OCI-M2 (cell line): Measurements from ENCODE around the gene TPRX1.
"Not testable (repeated sequence)": the region's sequence is repeated elsewhere in the genome, so short reads cannot be mapped to it uniquely, and the experiment has no call there.

Experiments used
- DNase-seq: peaks from one replicate; lab custom pipeline; 2025; ENCODE audit not compliant: unreplicated experiment; lab: John Stamatoyannopoulos, UW

Gene TPRX1

DNA sequence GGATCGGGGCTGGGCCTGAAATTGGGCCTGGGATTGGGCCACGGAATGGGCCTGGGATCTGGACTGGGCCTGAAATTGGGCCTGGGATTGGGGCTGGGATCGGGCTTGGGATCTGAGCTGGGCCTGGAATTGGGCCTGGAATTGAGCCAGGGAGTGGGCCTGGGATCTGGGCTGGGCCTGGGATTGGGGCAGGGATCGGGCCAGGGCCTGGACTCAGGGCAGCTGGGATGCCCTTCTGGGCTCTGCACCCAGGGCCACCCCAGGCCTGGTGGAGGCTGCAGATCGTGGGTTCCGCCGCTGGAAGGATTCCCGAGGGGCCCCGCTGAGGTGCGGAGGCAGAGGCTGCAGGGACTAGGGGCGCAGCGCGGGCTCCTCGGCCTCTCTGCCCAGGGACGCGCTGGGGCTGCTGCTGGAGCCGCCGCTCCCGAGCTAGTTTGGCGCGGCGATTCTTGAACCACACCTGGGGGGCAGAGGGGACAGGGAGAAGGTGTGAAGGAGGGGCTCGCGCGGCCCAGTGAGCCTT is 1.8 kb downstream of the TPRX1 start:
- no peak for DNase-seq

DNA sequence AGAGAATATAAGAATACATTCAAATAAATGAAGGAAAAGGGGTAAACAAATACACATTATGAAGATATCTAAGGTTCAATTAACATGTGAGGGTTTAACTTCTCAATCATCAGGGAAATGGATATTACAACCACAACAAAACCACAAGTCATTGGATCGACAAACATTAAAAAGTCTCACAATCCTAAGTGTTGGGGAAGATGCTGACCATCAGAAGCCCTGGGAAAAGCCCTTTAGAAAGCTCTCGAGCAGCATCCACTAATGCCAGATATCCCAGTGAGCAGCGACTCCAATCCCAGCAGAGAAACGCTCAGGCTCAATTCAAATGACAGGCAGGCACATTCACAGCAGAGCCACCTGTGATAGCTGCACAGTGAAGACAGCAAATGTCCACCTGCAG is 3.1 kb downstream of the TPRX1 start:
- no peak for DNase-seq

DNA sequence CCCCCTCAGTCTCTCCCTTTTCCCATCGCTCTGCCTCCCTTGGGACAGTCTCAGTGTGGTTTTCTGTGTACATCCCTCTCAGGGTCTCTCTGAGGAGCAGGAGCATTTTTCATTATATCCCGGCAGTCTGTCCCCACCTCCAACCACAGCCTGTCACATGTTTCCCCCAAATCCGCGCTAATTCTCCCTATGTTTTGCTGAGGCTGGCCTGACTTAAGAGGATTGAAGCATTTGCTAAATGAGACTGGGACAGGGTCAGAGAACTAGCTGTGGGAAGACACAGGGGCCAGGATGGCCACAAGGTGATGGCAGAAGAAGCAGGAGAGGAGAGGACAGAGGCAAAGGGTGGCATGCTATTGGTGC is 5.5 kb downstream of the TPRX1 start:
- no peak for DNase-seq

DNA sequence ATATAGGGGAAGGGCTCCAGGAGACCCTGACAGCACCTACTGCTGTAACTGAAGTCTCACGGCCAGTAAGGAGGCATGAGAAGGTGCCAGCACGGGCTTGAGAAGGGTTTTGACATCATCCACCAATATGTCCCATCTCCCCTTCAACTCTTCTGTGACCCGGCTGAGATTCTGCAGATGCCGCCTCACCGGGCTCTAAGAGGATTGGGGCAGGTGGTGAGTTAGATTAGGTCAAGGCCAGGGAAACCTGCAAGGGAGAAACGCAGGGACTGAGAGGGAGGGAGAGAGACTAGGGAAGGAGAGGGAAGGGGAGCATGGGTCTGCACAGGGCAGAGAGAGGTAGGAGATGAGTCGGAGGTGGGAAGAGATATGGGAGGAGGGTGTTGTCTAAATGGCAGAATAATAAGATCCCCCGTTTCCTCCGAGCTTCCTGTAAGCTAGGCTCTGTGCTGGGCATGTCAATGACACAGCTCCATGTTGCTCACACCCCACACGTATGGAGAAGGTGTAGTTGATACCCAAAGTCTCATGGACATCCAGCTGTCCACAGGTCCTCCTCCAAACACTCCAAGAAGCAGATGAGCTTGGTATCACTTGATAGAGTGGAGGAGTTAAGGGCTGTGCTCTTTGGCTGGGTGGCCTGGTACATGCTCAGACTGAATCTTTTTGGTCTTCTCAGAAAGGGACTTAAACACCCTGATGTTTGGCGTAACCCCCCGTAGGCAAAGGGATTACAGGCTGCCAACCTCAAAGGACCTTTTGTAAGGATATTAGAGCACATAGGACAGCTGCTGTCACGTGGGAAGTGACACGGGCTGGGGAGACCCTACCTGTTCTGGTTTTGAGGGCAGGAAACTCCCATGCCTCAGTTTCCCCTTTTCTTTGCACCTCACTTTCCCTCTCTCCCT is 6.1 kb downstream of the TPRX1 start:
- DNase-seq = no peak

DNA sequence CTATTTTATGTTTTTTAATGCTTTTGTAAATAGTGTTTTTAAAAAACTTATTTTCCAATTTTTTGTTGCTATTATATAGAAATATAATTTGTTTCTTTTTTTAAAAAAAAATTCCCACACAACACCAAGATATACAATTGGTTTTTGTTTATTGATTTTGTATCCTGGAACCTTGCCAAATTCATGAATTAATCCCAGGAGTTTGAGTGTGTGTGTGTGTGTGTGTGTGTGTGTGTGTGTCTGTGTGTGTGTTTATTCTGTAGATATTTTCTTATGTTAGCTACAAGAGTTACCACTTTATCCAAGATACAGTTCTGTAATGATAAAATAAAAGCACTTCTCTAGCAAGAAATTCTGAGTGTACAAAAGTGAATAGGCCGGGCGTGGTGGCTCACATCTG is 7.6 kb downstream of the TPRX1 start:
- no peak for DNase-seq

DNA sequence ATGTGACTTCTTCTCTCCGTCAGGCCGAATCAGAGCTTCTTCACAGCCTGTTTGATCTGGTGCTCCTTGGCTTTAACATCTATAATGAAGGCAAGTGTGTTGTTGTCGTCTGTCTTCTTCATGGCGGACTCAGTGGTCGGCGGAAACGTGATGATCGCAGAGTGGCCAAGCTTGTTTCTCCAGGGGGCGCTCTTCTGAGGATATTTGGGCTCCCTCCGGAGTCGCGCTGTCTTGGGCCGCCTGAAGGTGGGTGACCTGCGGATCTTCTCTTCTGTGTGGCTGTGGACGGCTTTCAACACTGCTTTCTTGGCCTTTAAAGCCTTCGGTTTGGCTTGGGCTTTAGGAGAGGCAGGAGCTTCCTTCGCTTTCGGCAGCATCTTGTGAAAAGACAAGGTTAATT is 9.8 kb downstream of the TPRX1 start:
- DNase-seq = no peak

DNA sequence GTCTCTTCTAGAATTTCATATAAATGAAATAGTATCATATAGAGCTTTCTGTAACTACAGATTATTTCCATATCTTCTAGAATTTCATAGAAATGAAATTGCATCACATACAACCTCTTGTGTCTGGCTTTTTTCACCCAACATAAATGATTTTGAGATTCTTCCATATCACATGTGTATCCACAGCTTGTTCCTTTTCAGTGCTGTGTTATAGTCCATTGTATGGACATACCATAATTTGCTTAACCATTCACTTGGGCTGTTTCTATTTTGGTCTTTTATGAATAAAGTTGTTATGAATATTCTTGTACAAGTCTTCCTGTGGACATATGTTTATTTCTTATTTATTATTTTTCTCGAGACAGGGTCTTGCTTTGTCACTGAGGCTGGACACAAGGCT is 11.7 kb downstream of the TPRX1 start:
- DNase-seq = no peak

DNA sequence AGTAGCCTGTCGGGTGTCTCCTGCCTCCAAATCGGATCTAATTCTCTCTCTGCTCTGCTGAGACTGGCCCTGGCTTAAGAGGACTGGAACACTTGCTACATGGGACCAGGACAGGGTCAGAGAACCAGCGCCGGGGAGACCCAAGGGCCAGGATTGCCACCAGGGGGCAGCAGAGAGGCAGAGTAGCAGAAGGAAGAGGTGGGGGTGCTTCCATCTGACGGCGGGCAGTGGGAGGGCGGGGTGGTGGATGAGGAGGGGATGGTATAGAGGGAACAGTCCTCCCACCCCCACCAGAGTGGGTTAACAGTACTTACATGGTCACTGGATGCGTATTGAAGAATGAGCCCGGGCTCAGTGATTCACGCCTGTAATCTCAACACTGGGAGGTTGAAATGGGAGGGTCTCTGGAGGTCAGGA is 13.9 kb downstream of the TPRX1 start:
- DNase-seq = peak; percentile 44

DNA sequence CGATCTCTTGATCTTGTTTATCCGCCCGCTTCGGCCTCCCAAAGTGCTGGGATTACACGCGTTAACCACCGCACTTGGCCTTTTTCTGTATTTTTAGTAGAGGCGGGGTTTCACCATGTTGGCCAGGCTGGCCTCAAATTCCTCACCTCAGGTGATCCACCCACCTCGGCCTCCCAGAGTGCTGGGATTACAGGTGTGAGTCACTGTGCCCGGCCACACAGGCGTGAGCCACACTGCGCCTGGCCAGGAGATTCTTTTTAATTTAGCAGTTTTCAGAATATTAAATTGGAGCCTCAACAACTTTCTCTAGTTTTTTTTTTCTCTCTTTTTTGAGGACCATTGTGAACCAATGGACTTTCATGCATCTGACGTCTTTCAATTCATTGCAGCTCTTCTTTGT is 14.5 kb downstream of the TPRX1 start:
- DNase-seq = not testable (repeated sequence)

DNA sequence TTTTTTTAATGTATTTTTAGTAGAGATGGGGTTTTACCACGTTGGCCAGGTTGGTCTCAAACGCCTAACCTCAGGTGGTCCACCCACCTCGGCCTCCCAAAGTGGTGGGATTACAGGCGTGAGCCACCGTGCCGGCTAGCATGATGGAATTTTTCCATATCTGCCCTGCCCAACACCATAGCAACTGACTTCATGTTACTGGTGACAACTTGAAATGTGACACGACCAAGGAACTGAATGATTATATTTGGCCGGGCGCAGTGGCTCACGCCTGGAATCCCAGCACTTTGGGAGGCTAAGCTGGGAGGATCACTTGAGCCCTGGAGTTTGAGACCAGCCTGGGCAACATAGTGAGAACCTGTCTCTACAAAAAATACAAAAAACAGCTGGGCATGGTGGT is 17.0 kb downstream of the TPRX1 start:
- not testable (repeated sequence) for DNase-seq

DNA sequence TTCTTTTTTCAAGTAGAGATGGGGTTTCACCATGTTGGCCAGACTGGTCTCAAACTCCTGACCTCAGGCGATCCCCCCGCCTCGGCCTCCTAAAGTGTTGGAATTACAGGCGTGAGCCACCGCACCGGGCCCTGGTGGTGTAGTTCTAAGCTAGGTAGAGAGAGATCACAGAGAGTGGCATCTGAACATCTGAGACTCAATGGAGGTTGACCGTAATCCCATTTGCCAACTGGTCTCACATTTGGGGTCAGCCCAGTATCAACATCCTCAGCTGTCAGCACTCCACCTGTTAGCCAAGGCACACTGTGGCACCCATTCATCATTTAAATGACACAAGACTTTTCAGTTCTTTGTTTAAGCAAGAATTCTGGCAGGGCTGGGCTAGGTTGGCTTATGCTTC is 17.8 kb downstream of the TPRX1 start:
- no peak for DNase-seq

DNA sequence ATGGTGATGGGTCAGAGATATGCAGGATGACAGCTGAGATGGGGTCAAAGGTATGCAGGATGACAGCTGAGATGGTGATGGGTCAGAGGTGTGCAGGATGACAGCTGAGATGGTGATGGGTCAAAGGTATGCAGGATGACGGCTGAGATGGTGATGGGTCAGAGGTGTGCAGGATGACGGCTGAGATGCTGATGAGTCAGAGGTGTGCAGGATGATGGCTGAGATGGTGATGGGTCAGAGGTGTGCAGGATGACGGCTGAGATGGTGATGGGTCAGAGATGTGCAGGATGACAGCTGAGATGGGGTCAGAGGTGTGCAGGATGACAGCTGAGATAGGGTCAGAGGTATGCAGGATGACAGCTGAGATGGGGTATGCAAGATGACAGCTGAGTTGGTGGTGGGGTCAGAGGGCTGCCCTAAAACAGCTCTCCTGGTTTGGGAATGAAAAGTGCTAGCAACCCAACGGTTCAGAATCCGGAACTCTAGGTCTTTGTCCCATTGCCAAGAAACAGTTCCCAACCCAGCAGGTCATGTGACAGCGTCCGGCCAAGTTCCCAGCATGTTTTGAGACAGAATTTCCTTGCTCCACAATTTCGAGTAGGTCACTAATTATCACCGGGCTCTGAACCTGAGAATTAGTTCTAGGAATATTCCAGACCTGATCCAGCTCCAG is 22.6 kb downstream of the TPRX1 start:
- DNase-seq = no peak

DNA sequence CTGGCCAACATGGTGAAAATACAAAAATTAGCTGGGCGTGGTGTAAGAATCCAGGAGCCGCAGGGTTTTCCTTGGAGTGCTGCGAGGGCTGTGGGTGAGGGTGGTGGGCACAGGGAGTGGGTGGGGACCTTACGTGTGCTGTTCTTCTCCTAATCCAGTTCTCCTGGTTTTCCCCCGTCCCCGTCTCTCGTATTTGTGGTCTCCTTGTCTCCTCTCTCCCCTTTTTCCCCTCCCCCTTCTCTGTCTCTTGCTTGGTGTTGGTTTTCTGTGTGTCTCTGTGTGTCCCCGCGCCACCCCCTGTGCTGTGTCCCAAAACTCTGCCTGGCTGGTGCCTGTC is 24.2 kb downstream of the TPRX1 start:
- DNase-seq = no peak

DNA sequence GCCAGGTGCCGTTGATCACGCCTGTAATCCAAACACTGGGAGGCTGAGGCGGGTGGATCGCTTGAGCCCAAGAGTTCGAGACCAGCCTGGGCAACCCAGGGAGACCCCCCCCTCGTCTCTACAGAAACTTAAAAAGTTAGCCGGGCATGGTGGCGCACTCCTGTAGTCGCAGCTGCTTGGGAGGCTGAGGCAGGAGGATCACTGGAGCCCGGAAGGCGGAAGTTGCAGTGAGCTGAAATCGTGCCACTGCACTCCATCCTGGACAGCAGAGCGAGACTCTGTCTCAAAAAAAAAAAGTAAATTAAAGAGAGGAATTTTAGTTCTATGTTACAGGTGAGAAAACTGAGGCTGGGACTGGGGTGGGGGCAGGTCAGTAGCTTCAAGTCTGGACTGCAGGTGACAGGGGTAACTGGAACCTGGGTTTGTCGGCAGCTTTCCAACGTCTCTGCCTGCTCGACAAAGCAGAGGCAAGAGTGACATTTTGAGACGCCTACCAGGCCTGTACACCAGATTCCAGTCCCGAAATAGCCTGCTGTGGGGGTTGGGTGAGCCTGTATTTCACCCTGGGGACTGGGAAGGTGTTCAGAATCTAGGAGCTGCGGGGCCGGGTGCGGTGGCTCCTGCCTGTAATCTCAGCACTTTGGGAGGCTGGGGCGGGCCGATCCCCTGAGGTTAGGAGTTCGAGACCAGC is 24.7 kb downstream of the TPRX1 start:
- no peak for DNase-seq

DNA sequence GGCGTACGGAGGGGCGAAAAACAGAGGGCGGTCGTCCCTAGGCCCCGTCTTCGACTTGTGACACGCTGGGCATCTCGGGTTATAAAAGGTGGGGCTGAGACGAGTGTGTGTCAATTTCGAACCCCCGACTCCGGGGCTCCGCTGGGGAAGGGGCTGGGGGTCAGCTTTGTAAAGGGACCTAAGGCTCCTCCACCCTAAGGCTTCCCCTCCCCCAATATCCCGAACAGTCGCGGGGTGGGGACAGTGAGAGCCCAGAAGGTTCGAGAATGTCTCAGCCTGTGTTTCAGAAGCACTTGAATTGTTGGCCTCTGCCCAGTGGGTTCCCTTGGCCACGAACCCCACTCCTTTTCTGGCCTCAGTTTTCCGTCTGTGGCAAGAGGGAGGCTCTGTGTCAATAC is 25.4 kb downstream of the TPRX1 start:
- no peak for DNase-seq

DNA sequence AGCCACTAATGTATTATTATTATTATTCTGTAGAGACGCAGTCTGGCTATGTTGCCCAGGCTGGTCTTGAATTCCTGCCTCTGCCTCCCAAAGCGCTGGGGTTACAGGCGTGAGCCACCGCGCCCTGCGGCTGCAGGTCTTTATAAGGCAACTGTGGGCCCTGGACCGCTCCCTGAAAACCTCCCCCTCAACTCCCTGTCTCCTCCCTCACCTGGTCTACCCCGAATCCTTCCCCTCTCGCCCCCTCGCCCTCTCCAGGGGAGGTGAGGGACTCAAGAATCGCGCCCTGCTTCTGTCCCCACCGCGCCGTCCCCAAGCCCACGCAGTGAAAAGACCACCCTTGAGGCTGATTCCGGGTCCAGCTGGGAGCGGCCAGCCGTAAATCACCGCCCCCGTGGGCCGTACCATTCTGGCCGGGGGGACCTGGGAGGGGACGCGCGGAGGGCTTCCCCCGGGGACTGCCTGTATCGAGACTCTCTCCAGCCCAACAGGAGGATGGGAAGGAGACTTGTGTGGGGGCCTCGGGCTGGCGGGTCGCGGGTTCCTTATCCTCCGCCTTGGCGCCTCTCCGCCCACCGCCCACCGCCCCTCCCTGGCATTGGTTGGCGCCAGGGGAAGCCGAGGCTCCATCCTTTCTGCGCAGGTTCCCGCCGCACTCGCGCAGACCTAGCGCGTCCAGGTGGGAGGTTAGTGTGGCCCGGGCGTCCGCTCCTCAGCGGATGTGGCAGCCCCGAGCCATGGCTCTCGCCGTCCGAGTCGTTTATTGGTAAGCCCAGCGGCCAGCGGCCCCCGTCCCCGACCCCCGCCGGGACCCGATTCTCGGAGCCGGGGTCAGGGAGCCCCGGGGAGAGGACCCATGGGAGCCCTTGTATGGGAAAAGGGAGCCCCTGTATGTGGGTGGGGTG is 26.1 kb downstream of the TPRX1 start, which contains the start of gene SELENOW:
Gene SELENOW, plus strand, starts transcription at position 655 of the 905 bp plus-strand sequence. Its CDS starts 83 bp downstream, at position 738.
- DNase-seq = peak; percentile 37

DNA sequence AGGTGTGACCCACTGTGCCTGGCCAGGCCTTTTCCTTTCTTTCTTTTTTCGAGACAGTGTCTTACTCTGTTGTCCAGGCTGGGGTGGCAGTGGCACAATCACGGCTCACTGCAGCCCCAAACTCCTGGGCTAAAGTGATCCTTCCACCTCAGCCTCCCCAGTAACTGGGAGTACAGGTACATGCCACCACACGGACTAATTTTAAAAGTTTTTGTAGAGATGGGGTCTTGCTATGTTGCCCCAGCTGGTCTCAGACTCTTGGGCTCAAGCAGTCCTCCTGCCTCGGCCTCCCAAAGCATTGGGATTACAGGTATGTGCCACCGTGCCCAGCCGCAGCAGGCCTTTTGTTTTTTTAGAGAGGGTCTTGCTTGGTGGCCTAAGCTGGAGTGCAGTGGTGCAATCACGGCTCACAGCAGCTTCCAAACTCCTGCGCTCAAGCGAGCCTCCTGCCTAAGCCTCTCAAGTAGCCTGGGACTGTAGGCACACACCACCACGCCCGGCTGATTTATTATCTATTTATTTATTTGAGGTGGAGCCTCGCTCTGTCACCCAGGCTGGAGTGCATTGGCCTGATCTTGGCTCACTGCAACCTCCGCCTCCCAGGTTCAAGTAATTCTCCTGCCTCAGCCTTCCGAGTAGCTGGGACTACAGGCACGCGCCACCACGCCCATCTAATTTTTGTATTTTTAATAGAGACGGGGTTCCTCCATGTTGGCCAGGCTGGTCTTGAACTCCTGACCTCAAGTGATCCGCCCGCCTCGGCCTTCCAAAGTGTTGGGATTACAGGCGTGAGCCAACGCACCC is 26.9 kb downstream of the TPRX1 start:
- not testable (repeated sequence) for DNase-seq

DNA sequence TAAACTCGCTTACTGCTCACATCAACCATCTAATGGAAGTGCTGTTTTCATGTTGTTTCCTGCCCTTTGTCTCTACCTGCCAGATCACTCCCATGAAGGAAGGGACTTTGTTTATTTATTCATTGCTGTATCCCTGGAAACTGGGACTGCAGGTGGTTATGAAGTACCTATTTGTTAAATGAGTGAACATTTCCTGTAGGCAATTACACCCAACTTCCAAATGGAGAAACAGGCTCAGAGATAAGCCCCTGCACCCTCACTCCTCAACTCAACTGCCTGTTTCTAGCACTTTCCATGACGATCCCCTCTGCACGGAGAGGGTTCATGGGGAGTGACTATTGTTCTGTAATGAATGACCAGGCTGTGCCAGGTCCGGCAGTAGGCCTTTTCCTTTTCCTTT is 27.8 kb downstream of the TPRX1 start:
- DNase-seq = no peak

DNA sequence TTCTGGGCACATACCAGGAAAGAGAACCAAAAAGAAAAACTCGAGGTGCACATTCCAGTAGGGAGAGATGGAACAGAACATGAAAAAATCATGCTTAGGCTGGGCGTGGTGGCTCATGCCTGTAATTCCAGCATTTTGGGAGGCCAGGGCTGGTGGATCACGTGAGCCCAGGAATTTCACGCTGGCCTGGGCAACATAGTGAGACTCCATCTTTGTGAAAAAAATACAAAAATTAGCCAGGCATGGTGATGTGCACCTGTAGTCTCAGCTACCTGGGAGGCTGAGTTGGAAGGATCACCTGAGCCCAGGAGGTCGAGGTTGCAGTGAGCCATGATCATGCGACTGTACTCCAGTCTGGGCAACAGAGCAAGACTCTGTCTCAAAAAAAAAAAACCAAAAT is 33.1 kb downstream of the TPRX1 start:
- DNase-seq = not testable (repeated sequence)

DNA sequence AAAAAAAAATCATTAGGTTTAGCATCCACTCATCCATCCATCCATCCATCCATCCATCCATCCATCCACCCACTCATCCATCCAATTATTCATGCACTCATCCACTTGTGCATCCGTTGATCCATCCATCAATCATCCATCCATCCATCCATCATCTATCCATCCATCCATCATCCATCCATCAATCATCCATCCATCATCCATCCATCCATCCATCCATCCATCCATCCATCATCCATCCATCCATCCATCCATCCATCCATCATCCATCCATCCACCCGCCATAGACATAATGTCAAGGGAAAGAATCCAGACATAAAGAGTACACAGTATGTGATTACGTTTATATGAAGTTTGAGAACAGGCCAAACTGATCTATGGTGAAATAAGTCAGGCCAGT is 34.8 kb downstream of the TPRX1 start:
- DNase-seq = no peak
